ENCODE data around the gene GRAPL.
"Not testable (repeated sequence)": the region's sequence is repeated elsewhere in the genome, so short reads cannot be mapped to it uniquely, and the experiment has no call there.

Gene GRAPL

GRCh38 chr17:19187883-19188869 lies 60.8 kb downstream of the GRAPL start:
- FAIRE-seq; DNase-seq (ENCODE audit: low spot score): not testable (repeated sequence)

- FAIRE-seq; DNase-seq (ENCODE audit: low spot score): not testable (repeated sequence)
Measured at GRCh38 chr17:19188870-19189708, 61.7 kb downstream of the GRAPL start.

DNA sequence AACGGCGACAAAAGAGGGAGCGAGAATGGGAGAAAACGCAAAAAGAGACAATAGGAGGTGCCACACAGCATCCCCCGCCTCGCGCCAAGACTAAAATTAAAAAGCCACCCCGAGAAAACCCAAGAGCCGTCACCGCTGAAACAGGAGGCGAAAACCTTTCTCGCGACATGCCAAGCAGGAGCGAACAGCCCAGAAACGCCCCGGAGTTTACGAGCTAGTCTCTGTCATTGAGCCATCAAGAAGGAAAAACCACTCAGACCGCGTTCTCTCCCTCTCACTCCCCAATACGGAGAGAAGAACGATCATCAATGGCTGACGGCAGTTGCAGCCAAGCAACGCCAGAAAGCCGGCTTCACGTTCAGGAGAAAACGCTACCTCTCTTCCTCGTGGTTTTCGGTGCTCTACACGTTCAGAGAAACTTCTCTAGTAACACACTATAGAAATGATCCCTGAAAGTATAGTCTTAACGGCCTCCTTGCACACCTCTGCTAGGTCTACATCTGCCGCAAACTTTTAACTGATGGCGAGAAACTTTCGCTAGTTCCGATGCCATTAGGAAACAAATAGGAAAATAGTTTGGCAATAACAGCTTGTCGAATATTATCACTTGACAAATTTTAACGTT lies 62.5 kb downstream of the GRAPL start:
- FAIRE-seq, result not testable (repeated sequence)

GRCh38 chr17:19196382-19197204 lies 69.2 kb downstream of the GRAPL start:
- not testable (repeated sequence) for DNase-seq (ENCODE audit: low spot score); FAIRE-seq

More for the DNA sequence above, 62.5 kb downstream of the GRAPL start:
- not testable (repeated sequence) for DNase-seq (ENCODE audit: low spot score)

- not testable (repeated sequence) for DNase-seq (ENCODE audit: low spot score); FAIRE-seq
Measured at GRCh38 chr17:19202448-19202847, 75.1 kb downstream of the GRAPL start.

- not testable (repeated sequence) for DNase-seq (ENCODE audit: low spot score); FAIRE-seq
Measured at GRCh38 chr17:19203429-19203828, 76.0 kb downstream of the GRAPL start.
